NOMO-1 treated with DMSO at 0.1 percent for 48 hours (cell line): ENCODE data around the gene HSPA1B.
A peak's percentile ranks its signal among the peaks of the same experiment; 100 is the strongest.
"Not testable (repeated sequence)": the region's sequence is repeated elsewhere in the genome, so short reads cannot be mapped to it uniquely, and the experiment has no call there.

ENCODE experiments used
- DNase-seq: peaks from one replicate; lab custom pipeline; 2025; ENCODE audit not compliant: unreplicated experiment; lab: John Stamatoyannopoulos, UW

The HSPA1B gene

GRCh38 chr6:31797588-31797987, 29.9 kb upstream of the HSPA1B start:
- DNase-seq, result no peak

- DNase-seq, result no peak
Measured at GRCh38 chr6:31799781-31800180, 27.8 kb upstream of the HSPA1B start.

DNA sequence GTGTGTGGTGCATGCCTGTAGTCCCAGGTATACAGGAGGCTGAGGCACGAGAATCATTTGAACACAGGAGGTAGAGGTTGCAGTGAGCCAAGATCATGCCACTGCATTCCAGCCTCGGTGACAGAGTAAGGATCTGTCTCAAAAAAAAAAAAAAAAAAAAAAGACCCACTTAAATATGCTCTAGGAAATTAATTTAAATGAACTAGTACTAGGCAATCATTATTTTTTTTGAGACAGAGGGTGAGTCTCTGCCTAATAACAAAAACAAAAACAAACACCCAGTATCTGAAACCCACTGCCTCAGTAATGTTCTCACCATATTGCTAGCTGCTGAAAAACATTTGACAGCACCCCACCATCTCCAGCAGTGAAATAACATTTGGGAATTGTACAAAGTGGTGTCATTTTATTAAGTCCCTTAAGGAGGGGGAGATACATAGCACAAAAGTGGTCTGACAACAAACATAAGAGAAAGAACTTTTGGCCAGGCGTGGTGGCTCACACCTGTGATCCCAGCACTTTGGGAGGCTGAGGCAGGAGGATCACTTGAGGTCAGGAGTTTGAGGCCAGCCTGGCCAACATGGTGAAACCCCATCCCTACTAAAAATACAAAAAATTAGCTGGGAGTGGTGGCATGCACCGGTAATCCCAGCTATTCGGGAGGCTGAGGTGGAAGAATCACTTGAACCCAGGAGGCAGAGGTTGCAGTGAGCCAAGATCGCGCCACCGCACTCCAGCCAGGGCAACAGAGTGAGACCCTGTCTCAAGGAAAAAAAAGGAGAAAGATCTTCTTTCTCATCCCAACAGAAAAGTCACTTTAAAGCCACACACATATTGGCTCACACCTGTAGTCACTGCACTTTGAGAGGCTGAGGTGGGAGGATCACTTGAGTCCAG, 26.3 kb upstream of the HSPA1B start:
- DNase-seq, result not testable (repeated sequence)

GRCh38 chr6:31805939-31806469, 21.5 kb upstream of the HSPA1B start:
- no peak for DNase-seq

- peak; percentile 92 for DNase-seq
Measured at GRCh38 chr6:31806470-31807272, 20.9 kb upstream of the HSPA1B start, which contains the start of gene LSM2. LSM2 (minus strand) TSS chr6:31806966; CDS start chr6:31806757, 209 bp downstream.

GRCh38 chr6:31808599-31808998, 18.9 kb upstream of the HSPA1B start:
- DNase-seq, result not testable (repeated sequence)

DNA sequence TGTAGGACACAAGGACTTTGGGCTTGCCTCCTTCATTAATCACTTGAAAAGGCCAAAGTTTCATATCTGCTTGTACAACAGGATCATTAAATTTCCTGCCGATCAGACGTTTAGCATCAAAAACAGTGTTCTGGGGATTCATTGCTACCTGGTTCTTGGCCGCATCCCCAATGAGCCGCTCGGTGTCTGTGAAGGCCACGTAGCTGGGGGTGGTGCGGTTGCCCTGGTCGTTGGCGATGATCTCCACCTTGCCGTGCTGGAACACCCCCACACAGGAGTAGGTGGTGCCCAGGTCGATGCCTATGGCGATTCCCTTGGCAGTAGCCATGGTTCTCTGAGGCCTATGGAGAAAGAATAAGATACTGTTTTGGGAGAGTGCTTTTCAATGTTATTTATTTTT, 15.9 kb upstream of the HSPA1B start:
- DNase-seq, result no peak

GRCh38 chr6:31813465-31813849, 14.1 kb upstream of the HSPA1B start:
- no peak for DNase-seq

GRCh38 chr6:31814677-31815024, 12.9 kb upstream of the HSPA1B start:
- DNase-seq, result peak; percentile 82

DNA sequence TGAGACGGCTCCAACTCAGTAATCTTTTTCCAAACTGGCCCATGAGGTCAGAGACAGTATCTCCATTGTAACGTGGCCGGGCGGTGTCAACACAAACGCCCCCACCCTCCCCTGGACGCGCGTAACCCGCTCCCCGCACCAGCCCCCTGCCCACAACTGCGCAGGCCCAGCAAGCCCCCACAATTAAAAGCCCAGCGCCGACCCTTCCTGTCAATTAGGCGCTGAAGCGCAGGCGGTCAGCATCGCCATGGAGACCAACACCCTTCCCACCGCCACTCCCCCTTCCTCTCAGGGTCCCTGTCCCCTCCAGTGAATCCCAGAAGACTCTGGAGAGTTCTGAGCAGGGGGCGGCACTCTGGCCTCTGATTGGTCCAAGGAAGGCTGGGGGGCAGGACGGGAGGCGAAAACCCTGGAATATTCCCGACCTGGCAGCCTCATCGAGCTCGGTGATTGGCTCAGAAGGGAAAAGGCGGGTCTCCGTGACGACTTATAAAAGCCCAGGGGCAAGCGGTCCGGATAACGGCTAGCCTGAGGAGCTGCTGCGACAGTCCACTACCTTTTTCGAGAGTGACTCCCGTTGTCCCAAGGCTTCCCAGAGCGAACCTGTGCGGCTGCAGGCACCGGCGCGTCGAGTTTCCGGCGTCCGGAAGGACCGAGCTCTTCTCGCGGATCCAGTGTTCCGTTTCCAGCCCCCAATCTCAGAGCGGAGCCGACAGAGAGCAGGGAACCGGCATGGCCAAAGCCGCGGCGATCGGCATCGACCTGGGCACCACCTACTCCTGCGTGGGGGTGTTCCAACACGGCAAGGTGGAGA, 12.3 kb upstream of the HSPA1B start, which contains the start of the genes HSPA1A and HSPA1L:
Gene HSPA1A, plus strand, starts transcription at position 519 of the 814 bp plus-strand sequence. Its CDS starts 214 bp downstream, at position 733.
Gene HSPA1L, minus strand, starts transcription at position 259 of the 814 bp plus-strand sequence. CDS start 3,311 bp downstream, outside the sequence.
- DNase-seq, result peak; percentile 65

- DNase-seq, result peak; percentile 63
Measured at GRCh38 chr6:31817133-31817928, 10.2 kb upstream of the HSPA1B start.

- not testable (repeated sequence) for DNase-seq
Measured at GRCh38 chr6:31817929-31818511, 9.5 kb upstream of the HSPA1B start.

GRCh38 chr6:31819871-31820299, 7.7 kb upstream of the HSPA1B start:
- no peak for DNase-seq

GRCh38 chr6:31820399-31820798, 7.1 kb upstream of the HSPA1B start:
- DNase-seq, result not testable (repeated sequence)

DNA sequence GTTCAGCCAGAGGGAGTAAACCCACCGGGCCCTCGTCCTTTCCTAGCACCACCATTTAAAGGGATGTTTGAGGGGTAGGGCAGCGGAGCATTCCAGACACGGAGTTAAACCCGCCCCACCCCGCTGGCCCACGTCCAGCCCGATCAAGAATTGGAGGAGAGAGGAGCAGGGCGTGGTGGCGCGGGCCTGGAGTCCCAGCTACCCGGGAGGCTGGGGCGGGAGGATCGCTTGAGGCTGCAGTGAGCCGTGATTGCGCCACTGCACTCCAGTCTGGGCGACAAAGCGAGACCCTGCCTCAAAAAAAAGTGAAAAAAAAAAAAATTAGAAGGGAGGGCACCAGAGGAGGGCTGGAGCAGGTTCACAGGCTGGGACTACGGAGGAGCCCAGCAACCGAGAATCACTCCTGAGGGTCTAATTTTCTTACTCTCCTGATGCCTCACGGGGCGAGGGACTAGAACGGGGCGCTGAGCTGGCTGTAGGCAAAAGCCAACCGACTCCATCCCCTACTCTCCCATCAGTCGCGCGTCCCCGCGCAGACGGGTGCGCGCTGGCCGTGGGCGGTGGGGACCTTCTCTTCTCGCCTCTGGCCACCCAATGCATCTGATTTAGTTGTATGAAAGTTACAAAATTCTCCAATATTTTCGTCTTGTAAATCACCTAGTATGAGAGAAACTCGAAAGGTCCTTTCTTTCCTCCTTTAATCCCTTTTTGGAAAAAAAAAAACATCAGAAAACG, 6.1 kb upstream of the HSPA1B start:
- DNase-seq, result peak; percentile 54

GRCh38 chr6:31822036-31822821, 5.3 kb upstream of the HSPA1B start:
- DNase-seq, result peak; percentile 90

GRCh38 chr6:31823592-31824196, 3.8 kb upstream of the HSPA1B start:
- DNase-seq, result peak; percentile 64
